Prostate gland (tissue), 2 donors: ENCODE data around the gene TNNI2. TPM values are rescaled to one million over a fixed set of nuclear protein-coding genes. Genes with fewer than 3 reads are reported as not detected.
"Not testable (repeated sequence)": the region's sequence is repeated elsewhere in the genome, so short reads cannot be mapped to it uniquely, and the experiment has no call there.

Source experiments
- DNase-seq: peaks from one replicate; pipeline ENCODE4 v3.0.0-alpha.2; 2019; ENCODE audit warnings: low spot score
- H3K27ac ChIP-seq, 2 donors: fragments of 200-600 bp; sonication (generic); 2 replicates each; pipeline ENCODE4 v1.5.1; 2017 to 2019
- H3K27me3 ChIP-seq: fragments of 200-600 bp; sonication (generic); replicated peaks from 2 replicates; pipeline ENCODE4 v1.5.1; 2019; ENCODE audit not compliant: insufficient read depth
- H3K36me3 ChIP-seq, 2 donors: fragments of 200-600 bp; sonication (generic); 1 replicate in 1 of 2; 2 replicates in 1 of 2; pipeline versions ENCODE4 v1.5.1 to v1.8.1; 2017 to 2019
- H3K4me1 ChIP-seq: fragments of 200-600 bp; sonication (generic); replicated peaks from 2 replicates; pipeline ENCODE4 v1.5.1; 2019
- H3K4me3 ChIP-seq, 2 donors: fragments of 200-600 bp; sonication (generic); 2 replicates each; pipeline ENCODE4 v1.5.1; 2017 to 2019
- H3K9me3 ChIP-seq: fragments of 200-600 bp; sonication (generic); 2 replicates; pipeline ENCODE4 v1.5.1; 2017
- POLR2A ChIP-seq: fragments of 450-650 bp; IDR thresholded peaks from one replicate; pipeline ENCODE4 v1.6.1; 2016; ENCODE audit warnings: antibody characterized with exemption, mild to moderate bottlenecking
- POLR2AphosphoS5 ChIP-seq: sonication (generic); formaldehyde crosslinking; IDR thresholded peaks from one replicate; pipeline ENCODE4 v1.6.1; 2017; ENCODE audit warnings: antibody characterized with exemption
- WGBS: methylation state at CpG from one replicate; pipeline ENCODE4 v1.1.5; 2018; 5-methylcytosine and 5-hydroxymethylcytosine counted together
- intact Hi-C: fragments of 100-400 bp; cut with DNase I; formaldehyde crosslinking; loops from one replicate; pipeline ENCODE4 v1.14.2; 2022
- total RNA-seq, 2 donors: library from RNA; depleted of rRNA; stranded (reverse); fragments of >200 nt; gene quantifications; one replicate each; pipeline ENCODE4 v1.1.0, GENCODE V29; 2016
- TF ChIP-seq, protein P1 (sequence below), 4 experiments: fragments of 200-600 bp in 2 of 4; fragments of 450-650 bp in 2 of 4; sonication (generic) in 2 of 4; IDR thresholded peaks; 1 replicate in 3 of 4; 2 replicates in 1 of 4; pipeline ENCODE4 v1.5.1; 2016 to 2019; ENCODE audit warnings: antibody characterized with exemption in 4 of 4, mild to moderate bottlenecking in 2 of 4, moderate library complexity in 2 of 4

TNNI2 gene
- total RNA-seq, 2 donors from 2014 or later: 5.5 TPM; not detected in 1

- TF ChIP-seq POLR2A (no peak), POLR2AphosphoS5 (no peak)
- TF ChIP-seq, protein P1, sequence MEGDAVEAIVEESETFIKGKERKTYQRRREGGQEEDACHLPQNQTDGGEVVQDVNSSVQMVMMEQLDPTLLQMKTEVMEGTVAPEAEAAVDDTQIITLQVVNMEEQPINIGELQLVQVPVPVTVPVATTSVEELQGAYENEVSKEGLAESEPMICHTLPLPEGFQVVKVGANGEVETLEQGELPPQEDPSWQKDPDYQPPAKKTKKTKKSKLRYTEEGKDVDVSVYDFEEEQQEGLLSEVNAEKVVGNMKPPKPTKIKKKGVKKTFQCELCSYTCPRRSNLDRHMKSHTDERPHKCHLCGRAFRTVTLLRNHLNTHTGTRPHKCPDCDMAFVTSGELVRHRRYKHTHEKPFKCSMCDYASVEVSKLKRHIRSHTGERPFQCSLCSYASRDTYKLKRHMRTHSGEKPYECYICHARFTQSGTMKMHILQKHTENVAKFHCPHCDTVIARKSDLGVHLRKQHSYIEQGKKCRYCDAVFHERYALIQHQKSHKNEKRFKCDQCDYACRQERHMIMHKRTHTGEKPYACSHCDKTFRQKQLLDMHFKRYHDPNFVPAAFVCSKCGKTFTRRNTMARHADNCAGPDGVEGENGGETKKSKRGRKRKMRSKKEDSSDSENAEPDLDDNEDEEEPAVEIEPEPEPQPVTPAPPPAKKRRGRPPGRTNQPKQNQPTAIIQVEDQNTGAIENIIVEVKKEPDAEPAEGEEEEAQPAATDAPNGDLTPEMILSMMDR (IDR thresholded peaks at IDR 0.05): no peak
- 75% methylated on average over 10 of the region's 10 CpGs for WGBS
- intact Hi-C loops: no loop called here
- H3K36me3 ChIP-seq: no peaks in the 10 kb centered on the region
- no peaks in the 10 kb centered on the region for H3K4me1 ChIP-seq
- no peak overlapping the region for H3K27ac ChIP-seq
- H3K9me3 ChIP-seq: no peaks in the 10 kb centered on the region
- no peak overlapping the region for H3K4me3 ChIP-seq
- DNase-seq: no peak
- H3K27me3 ChIP-seq: no peaks in the 10 kb centered on the region
These were observed 28.0 kb upstream of the TNNI2 start for GRCh38 chr11:1810761-1811160.

GRCh38 chr11:1812274-1812673 is 26.5 kb upstream of the TNNI2 start:
- no peaks in the 10 kb centered on the region for H3K9me3 ChIP-seq
- H3K27me3 ChIP-seq: no peaks in the 10 kb centered on the region
- no peak overlapping the region for H3K4me3 ChIP-seq
- intact Hi-C loops: no loop called here
- no peak for DNase-seq
- no peak overlapping the region for H3K27ac ChIP-seq
- H3K36me3 ChIP-seq: no peaks in the 10 kb centered on the region
- H3K4me1 ChIP-seq: no peaks in the 10 kb centered on the region
- WGBS: 94% methylated on average over 5 of the region's 5 CpGs
- no peak for TF ChIP-seq POLR2A
- TF ChIP-seq, protein P1 (IDR thresholded peaks at IDR 0.05): no peak
- no peak for TF ChIP-seq POLR2AphosphoS5

DNA sequence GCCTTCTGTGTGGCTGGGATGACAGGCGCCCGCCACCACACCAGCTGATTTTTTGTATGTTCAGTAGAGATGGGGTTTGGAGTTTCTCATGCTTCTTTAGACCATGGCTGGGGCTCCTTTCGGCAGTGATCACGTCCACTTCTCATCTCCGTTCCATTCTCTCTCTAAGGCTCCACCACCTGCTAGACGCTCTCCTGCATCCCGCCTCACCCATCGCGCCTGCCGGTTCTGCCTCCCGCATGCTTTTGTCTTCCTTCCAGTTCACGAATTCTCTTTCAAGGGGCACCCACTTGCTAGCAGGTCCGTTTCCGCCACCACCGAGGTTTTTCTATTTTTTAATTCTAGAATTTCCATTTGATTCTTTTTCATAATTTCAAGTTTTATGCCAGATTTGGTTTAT is 26.0 kb upstream of the TNNI2 start:
- no peak for TF ChIP-seq POLR2AphosphoS5
- no peak for TF ChIP-seq POLR2A
- TF ChIP-seq, protein P1 (IDR thresholded peaks at IDR 0.05): no peak
- Histone ChIP-seq H3K36me3 (no peaks in the 10 kb centered on the region), H3K27me3 (no peaks in the 10 kb centered on the region), H3K27ac (no peak overlapping the region), H3K4me3 (no peak overlapping the region), H3K9me3 (no peaks in the 10 kb centered on the region), H3K4me1 (no peaks in the 10 kb centered on the region)
- intact Hi-C loops: no loop called here
- no peak for DNase-seq
- WGBS: 91% methylated on average over 15 of the region's 15 CpGs

- intact Hi-C loops, H3K27ac ChIP-seq, H3K36me3 ChIP-seq, H3K9me3 ChIP-seq, H3K27me3 ChIP-seq, H3K4me1 ChIP-seq, H3K4me3 ChIP-seq, DNase-seq: not testable (repeated sequence)
- WGBS: 87% methylated on average over 9 of the region's 9 CpGs
These were observed 25.4 kb upstream of the TNNI2 start for GRCh38 chr11:1813356-1813755.

- H3K9me3 ChIP-seq: no peaks in the 10 kb centered on the region
- no peaks in the 10 kb centered on the region for H3K36me3 ChIP-seq
- no peak for TF ChIP-seq POLR2A
- TF ChIP-seq, protein P1 (IDR thresholded peaks at IDR 0.05): no peak
- no peak for TF ChIP-seq POLR2AphosphoS5
- no peaks in the 10 kb centered on the region for H3K4me1 ChIP-seq
- H3K4me3 ChIP-seq: no peak overlapping the region
- intact Hi-C loops: no loop called here
- no peak for DNase-seq
- no peaks in the 10 kb centered on the region for H3K27me3 ChIP-seq
- H3K27ac ChIP-seq: no peak overlapping the region
- 82% methylated on average over 10 of the region's 10 CpGs for WGBS
These were observed 24.1 kb upstream of the TNNI2 start for GRCh38 chr11:1814691-1815090.
